KOPT-K1 (cell line): ENCODE results near the gene HS1BP3.

Experiments used
- H3K27ac ChIP-seq: fragments of 200-600 bp; sonication (generic); 2 replicates; pipeline ENCODE4 v1.5.1; 2016; ENCODE audit warnings: antibody characterized with exemption, mild to moderate bottlenecking, low read depth, low read length; ENCODE audit not compliant: poor library complexity, severe bottlenecking
- H3K36me3 ChIP-seq: fragments of 200-600 bp; sonication (generic); 2 replicates; pipeline ENCODE4 v1.5.1; 2017; ENCODE audit warnings: antibody characterized with exemption, mild to moderate bottlenecking, low read length, moderate library complexity; ENCODE audit not compliant: insufficient read depth
- H3K9me3 ChIP-seq: fragments of 200-600 bp; sonication (generic); 2 replicates; pipeline ENCODE4 v1.5.1; 2017; ENCODE audit warnings: antibody characterized with exemption, low read length, mild to moderate bottlenecking; ENCODE audit not compliant: insufficient read depth, poor library complexity, severe bottlenecking

Gene HS1BP3

DNA sequence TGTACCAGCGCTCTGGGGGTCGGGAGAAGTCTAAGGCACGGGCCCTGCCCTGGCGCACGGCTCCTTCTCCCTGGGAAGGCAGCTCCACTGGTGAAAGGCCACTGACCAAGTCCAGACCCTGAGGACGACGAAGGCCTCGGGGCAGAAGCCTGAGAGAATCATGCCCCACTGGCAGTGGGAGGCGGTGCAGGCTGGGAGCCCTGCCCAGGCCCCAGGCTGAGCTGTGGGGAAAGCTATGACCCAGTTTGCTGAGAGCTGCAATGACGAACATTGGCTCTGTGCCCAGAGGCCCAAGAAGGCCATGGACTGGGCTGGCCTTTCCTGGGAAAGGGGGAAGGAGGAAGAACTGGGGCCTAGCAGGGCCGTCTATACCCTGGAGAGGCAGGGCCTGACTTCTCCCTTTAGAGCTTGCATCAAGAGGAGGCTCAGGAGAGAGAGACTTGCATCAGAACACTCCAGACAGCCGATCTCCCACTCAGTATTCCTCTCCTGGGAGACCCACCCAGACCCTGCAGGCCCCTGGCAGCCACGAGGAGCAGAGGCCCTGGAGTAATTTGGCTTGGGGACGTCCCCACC, 32.9 kb downstream of the HS1BP3 start:
- Histone ChIP-seq H3K36me3 (no peaks in the 10 kb centered on the region), H3K9me3 (no peaks in the 10 kb centered on the region), H3K27ac (no peak overlapping the region)

DNA sequence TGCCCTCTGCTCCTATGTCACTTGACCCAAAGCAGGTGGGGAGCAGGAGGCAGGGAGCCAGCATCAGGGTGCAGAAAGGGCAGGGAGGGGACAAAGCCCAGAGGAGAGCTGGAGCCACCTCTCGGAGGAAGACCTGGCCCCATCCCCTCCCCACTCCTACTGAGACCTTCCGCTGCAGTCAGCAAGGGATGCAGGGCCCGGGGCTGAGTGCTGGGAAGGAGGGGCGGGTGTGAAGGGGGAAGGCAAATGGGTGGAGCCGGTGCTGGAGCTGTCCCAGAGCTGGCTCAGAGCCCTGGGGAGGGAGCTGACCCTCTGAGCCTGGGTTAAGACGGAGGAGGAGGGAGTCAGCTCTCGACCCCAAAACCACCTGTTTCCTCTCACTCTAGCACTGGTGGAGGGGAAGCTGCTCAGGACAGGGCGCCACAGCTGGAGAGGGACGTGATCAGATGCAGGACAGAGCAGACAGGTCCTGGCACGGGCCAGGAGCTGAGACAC, 33.8 kb downstream of the HS1BP3 start:
- H3K27ac ChIP-seq, result no peak overlapping the region

DNA sequence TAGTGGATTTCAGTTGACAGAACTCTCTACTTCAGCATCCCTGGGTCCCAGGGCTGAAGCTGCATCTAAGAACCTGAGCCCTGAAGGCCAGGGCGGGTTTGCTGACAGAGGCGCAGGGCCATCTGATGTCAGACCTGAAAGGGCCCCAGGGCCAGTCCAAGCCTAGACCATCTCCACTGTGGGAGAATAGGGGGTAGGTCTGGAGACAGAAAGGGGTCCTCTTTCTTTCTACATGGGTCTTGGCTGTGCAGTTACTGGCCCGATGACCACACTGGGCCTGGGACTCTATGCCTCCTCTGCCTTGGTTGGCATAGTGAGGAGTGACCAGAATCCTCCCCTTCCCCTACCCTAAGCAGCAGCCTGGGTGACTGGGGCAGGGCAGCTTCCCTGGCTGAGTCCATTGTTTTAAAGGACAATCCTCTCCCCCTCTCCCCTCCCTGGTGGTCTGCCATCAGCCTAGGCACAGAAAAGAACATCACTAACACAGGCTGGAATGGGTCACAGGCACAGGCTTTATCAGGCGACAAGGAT, 34.5 kb downstream of the HS1BP3 start:
- no peak overlapping the region for H3K27ac ChIP-seq

More for the DNA sequence above, 33.8 kb downstream of the HS1BP3 start:
- Histone ChIP-seq H3K9me3 (no peaks in the 10 kb centered on the region), H3K36me3 (no peaks in the 10 kb centered on the region)

DNA sequence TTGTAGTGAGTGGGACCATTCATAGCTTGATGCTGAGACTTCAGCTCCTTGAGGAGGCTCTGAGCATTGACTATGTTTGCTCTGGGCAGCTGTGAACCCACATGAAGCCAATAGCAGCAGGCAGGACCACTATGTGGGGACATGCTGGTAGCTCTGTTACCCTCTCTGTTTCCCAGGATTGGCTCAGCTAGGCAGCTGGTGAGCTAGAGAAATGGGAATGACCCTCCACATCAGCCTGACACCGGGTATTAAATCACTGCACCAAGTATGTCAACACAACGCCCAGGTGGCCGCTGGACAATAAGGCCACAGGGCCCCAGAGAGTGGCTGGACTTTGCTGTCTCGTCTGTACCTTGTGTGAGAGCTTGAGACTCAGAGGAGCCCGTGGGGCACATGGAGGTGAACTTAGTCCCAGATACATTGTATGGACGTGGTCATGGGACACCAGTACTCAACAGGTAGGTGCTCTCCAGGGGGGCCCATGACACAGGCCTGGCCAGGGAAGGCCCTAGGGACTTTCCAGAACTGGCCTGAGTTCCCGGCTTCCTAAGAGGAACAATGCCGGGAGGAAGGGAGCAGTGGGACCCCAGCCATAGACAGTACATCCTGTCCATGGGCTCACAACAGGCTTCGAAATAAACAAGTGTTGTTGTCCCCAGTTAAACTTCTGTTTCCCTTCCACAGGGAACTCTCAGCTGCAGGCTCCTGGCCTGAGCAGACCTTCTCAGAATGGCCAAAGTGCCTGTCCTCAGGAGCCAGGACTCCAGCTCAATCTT, 35.2 kb downstream of the HS1BP3 start:
- Histone ChIP-seq H3K9me3 (no peaks in the 10 kb centered on the region), H3K27ac (no peak overlapping the region), H3K36me3 (no peaks in the 10 kb centered on the region)

More for the DNA sequence above, 34.5 kb downstream of the HS1BP3 start:
- Histone ChIP-seq H3K9me3 (no peaks in the 10 kb centered on the region), H3K36me3 (no peaks in the 10 kb centered on the region)

DNA sequence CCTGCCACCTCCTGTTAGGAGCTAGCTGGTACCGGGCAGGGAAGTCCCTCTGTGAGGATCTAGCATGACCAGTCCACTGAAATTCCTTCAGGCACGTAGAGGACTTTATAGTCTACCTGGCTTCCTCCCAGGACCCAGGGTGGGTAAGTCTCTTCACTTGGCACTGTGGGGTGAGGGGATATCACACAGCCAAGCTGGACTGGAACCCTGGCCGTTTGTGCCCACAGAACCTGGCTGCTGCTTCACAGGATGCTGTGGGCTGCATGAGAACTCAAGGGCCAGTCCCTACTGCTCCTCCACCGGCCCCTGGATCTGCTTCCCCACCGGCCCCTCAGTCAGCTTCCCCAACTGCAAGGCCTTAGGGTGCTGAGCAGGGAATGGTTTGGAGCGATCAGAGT, 35.8 kb downstream of the HS1BP3 start:
- H3K9me3 ChIP-seq, result no peaks in the 10 kb centered on the region
- H3K27ac ChIP-seq, result no peak overlapping the region
- H3K36me3 ChIP-seq, result no peaks in the 10 kb centered on the region

DNA sequence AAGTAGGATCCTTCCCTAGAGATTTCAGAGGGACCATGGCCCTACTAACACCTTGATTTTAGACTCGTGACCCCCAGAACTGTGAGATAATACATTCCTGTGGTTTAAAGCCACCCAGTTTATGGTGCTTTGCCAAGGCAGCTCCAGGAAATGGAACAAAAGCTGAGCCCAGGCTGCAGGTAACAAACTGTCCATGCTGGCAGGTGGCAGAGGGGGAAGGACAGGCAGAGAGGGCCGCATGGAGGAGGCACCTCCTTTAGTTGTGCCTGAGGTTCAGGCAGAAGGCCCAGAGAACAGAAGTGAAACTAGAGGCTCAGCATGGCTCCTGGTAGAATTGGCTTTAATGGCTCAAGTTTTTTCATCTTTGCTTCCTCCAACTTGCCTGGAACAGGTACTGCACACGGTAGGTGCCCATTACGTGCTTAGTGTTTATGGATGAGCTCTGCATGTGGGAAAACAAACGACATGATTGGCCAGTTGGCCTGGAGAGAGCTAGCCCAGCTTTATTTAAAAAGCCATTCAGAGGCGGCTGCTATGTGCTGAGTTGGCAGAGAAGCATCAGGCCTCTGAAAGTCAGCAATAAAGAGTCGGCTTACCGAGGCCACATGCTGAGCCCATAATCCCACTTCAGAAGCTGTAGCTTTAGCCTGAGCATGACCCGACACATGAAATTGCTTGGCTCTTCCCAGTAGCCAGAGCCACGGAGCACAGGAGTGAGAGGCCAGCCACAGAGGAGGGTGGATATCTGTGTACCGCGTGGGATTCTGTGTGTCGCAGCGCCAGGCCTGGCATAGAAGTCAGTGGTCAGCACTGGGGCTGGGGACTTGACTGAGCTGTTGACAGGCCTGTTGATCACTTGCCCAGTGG, 36.5 kb downstream of the HS1BP3 start:
- Histone ChIP-seq H3K9me3 (no peaks in the 10 kb centered on the region), H3K36me3 (no peaks in the 10 kb centered on the region), H3K27ac (no peak overlapping the region)

DNA sequence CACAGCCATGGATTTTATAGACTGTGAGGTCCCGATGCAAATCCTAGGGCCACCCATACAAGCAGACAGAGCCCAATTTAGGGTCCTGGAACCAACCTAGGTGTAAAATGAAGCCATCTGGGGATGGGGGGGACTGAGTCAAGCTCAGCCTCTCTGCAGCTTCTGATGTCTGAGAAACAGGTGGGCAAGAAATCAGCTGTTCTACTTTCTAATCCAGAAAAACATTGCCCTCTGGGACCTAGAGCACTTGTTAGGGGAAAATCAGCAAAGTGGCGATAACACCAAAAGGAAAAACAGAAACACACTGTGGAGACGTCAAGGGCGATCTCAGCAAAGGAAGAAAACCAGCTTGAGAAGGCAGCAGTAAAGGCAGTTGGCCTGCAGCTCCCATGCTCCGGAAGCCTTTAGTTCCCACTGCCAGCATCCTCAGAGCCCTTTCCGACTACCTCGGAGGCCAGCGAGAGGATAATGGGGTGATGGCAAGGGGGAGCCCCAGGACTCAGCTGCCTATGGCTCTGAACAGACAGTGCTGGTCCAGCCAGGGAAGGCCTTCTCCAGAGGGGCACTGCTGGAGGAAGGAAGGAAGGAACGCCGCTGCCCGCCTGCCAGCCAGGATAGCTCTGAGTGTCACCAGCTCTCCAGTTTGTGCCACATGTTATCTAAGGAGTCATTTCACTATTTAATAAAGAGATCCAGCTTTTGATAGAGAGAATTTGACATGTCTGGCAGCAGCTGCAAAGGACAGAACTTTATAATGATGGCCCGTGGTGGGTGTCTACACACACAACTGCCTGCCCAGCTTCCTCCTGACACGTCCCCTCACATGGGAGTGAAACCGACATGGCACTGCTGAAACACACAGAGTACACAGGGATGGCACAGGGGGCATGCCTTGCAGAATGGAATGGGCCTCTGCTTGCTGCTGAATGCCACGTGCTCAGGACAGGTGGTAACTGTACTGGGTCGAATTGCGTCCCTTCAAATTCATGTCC, 37.7 kb downstream of the HS1BP3 start:
- Histone ChIP-seq H3K27ac (no peak overlapping the region), H3K9me3 (no peaks in the 10 kb centered on the region), H3K36me3 (no peaks in the 10 kb centered on the region)

DNA sequence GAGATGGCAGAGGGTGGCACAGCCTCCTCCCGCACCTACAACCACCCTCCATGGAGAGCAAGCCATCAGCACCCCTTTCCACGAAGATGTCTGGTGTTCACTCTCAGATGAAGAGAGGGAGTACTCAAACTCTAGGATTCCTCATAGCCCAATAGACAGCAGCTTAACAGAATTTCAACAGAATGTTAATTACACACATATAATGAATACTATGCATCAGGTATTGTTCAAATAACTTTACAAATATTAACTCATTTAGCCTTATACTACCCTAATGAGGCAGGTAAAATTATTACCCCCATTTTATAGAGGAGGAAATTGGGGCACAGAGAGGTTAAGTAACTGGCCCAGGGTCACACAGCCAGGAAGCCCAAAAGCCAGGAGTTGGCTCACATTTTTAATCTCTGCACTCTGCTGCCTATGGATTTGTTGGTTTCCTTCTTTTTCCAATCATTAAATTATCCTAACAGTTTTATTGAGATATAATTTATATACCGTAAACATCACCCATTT, 39.0 kb downstream of the HS1BP3 start:
- Histone ChIP-seq H3K9me3 (peaks cover 6% of the 10 kb centered on the region), H3K36me3 (no peaks in the 10 kb centered on the region), H3K27ac (no peak overlapping the region)

DNA sequence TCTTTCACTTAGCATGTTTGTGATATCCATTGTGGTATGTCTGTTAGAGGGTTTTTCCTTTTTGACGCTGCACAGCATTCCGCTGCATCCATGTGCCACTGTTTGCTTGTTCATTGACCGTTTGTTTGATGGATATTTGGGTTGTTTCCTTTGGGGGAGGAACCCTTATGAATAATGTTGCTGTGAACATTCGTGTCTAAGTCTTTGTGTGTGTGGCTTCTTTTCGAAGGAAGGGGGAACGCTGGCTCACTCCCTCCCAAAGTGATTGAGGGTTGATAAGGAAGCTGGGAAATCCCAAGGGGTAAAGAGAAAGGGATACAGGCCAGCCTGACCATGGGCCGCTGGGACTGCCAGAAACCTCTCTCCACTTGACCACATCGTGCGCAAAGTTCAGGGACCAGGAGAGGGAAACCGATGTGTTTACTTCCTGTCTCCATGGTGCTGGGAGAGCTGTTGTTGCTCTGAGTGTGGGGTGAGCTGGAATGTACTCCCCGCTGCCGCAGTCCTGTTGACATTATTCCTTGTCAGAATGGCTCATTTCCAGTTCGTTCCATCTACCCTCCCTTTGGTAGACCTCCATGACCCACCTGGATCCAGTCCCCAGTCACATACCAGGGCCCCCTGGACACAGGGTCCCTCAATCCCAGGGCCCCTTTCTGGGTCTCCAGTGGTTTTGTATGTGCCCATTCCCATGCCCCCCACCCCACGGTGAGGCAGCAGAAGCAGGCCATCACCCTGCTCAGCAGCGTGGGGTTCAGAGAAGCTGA, 39.6 kb downstream of the HS1BP3 start:
- H3K27ac ChIP-seq, result no peak overlapping the region
- no peaks in the 10 kb centered on the region for H3K36me3 ChIP-seq
- H3K9me3 ChIP-seq, result peaks cover 6% of the 10 kb centered on the region

DNA sequence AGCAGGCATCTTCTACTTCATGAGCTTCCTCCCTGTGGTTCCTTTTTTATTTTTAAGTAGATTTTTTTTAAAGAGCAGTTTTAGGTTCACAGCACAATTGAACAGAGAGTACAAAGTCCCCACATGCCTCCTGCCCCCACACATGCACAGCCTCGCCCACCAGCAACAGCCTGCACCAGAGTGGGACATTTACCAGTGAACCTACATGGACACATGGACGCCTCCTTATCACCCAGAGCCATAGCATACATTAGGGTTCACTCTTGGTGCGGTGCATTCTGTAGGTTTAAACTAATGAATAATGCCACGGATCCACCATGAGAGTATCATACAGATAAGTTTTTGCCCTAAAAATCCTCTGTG, 40.9 kb downstream of the HS1BP3 start:
- H3K36me3 ChIP-seq, result no peaks in the 10 kb centered on the region
- peaks cover 6% of the 10 kb centered on the region for H3K9me3 ChIP-seq
- H3K27ac ChIP-seq, result no peak overlapping the region

DNA sequence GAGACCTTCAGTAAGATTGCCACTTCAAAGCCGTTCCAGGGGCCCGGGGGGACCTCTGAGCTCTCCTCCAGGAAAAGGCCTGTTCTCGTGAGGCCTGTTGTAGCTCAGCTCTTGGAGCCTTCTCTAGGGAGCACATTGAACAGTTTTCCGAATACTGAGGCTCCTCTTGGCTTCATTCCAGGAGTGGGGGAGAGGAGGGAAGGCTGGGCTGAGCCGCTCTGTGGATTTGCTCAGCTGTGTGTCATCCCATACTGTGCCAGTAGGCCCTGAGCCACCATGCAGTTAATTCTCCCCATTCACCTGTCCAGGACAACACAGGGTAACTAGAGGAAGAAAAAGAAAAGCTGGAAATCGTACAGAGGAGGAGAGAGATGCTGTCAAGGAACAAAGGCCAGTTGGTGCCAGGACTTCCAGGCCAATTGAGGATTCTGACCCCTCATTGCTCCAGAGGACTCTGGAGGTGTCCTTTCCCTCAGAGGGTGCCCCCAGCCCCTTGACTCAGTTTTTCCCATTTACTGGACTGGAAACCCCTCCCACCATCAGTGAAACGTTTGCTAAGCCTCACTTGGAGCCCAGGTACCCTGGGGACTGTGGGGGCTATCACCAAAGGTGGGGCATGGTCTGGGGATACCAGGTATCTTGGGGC, 41.4 kb downstream of the HS1BP3 start:
- peaks cover 6% of the 10 kb centered on the region for H3K9me3 ChIP-seq
- H3K36me3 ChIP-seq, result no peaks in the 10 kb centered on the region
- no peak overlapping the region for H3K27ac ChIP-seq

DNA sequence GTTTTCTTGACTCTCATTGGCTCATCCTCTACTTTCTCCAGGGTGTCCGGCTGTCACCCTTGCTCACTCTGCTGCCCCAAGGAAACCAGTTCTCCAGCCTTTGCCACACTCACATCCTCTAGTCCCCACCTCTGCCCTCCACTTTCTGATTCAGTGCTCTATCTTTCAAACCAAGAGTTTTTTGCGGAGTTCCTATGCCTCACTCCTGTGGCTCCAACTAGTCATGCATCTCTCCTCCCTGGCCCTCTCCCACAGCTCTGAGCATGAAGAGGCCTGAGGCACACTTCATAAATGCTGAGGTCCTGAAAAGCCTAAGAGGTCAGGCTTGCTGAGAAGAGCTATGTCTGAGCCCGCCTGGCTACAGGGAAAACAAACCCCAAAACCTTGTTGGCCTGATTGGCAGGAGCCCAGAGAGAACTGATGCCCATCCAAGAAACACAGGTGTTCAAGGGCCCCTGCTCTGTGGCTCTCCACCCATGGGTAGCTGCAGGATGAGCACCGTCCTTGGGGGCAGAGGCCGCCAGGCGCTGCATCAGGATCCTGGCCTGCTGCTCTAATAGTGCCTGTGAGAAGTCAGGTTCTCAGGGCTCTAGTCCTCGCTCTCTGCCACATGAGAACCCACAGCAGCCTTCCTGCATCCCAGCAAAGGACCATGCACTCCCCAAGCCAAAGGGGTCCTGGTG, 42.1 kb downstream of the HS1BP3 start:
- no peaks in the 10 kb centered on the region for H3K36me3 ChIP-seq
- H3K27ac ChIP-seq, result no peak overlapping the region
- peaks cover 6% of the 10 kb centered on the region for H3K9me3 ChIP-seq

DNA sequence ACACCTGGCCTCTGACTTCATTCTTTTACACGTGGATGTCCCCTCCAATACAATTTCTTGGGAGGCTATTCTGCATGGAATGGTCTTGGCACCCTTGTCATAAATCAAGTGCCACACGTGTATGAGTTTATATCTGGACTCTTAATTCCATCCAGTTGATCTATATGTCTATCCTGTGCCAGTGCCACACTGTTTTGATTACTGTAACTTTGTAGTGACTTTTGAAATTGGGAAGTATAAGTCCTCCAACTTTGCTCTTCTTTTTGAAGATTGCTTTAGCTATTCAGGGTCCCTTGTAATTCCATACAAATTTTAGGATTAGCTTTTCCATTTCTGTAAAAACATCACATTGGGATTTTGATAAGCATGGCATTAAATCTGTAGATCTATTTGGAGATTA, 43.5 kb downstream of the HS1BP3 start:
- Histone ChIP-seq H3K27ac (no peak overlapping the region), H3K36me3 (no peaks in the 10 kb centered on the region), H3K9me3 (peaks cover 6% of the 10 kb centered on the region)
